PC-3 (cell line): ENCODE results near the gene CACNA1D. TPM values are rescaled to one million over a fixed set of nuclear protein-coding genes. Genes with fewer than 3 reads are reported as not detected.

Experiments used
- ATAC-seq: fragments of 200-7000 bp; cut with Tn5 transposase; 2 replicates; pipeline ENCODE4 v1.9.1; 2020; ENCODE audit warnings: mild to moderate bottlenecking, moderate library complexity
- BruUV-seq: library from RNA; stranded (reverse); fragments of 400-500 nt; replicated peaks from 2 replicates; lab custom pipeline; 2021; lab: Mats Ljungman, UMichigan
- CTCF ChIA-PET: fragments of 300-600 bp; sonication (Branson Sonifier 250); formaldehyde crosslinking; loops from one replicate; lab custom pipeline; 2022; ENCODE audit warnings: antibody characterized with exemption; lab: Charles Lee
- POLR2A ChIA-PET: fragments of 300-600 bp; sonication (Branson Sonifier 250); formaldehyde crosslinking; loops from one replicate; lab custom pipeline; 2022; ENCODE audit warnings: antibody characterized with exemption; ENCODE audit not compliant: unreplicated experiment; lab: Charles Lee
- DNase-seq: peaks from one replicate; pipeline ENCODE4 v3.0.0-alpha.2; 2015
- H2AFZ ChIP-seq: fragments of 300-600 bp; sonication (generic); 2 replicates; pipeline ENCODE4 v1.6.0; 2016; ENCODE audit warnings: antibody characterized with exemption, low read length
- H3F3A ChIP-seq: fragments of 300-600 bp; sonication (generic); one replicate; pipeline ENCODE4 v1.6.0; 2017; ENCODE audit warnings: antibody characterized with exemption, low read length, control low read depth, mild to moderate bottlenecking; ENCODE audit not compliant: unreplicated experiment
- H3K27ac ChIP-seq: fragments of 300-600 bp; sonication (generic); 2 replicates; pipeline ENCODE4 v1.5.1; 2016; ENCODE audit warnings: mild to moderate bottlenecking, low read length
- H3K27me3 ChIP-seq: fragments of 300-600 bp; sonication (generic); 2 replicates; pipeline ENCODE4 v1.6.1; 2016; ENCODE audit warnings: low read length, mixed read lengths
- H3K36me3 ChIP-seq: fragments of 300-600 bp; sonication (generic); 2 replicates; pipeline ENCODE4 v1.6.1; 2016; ENCODE audit warnings: low read depth, mixed run types, low read length, mixed read lengths
- H3K4me1 ChIP-seq: fragments of 300-600 bp; sonication (generic); 2 replicates; pipeline ENCODE4 v1.5.1; 2016; ENCODE audit warnings: low read length; ENCODE audit not compliant: insufficient read depth
- H3K4me2 ChIP-seq: fragments of 300-600 bp; sonication (generic); 2 replicates; pipeline ENCODE4 v1.6.0; 2016; ENCODE audit warnings: low read length
- H3K4me3 ChIP-seq: fragments of 300-600 bp; sonication (generic); 2 replicates; pipeline ENCODE4 v1.5.1; 2016; ENCODE audit warnings: mild to moderate bottlenecking, low read length, mixed read lengths
- H3K79me2 ChIP-seq: fragments of 300-600 bp; sonication (generic); 2 replicates; pipeline ENCODE4 v1.6.1; 2017; ENCODE audit warnings: low read length, mixed read lengths
- H3K9ac ChIP-seq: fragments of 300-600 bp; sonication (generic); 2 replicates; pipeline ENCODE4 v1.6.0; 2016; ENCODE audit warnings: mild to moderate bottlenecking, low read length
- H3K9me2 ChIP-seq: fragments of 300-600 bp; sonication (generic); replicated peaks from 2 replicates; pipeline ENCODE4 v1.6.1; 2016; ENCODE audit warnings: mixed run types, low read length, mixed read lengths
- H3K9me3 ChIP-seq: fragments of 300-600 bp; sonication (generic); 2 replicates; pipeline ENCODE4 v1.6.1; 2016; ENCODE audit warnings: low read length, mixed read lengths
- H4K20me1 ChIP-seq: fragments of 300-600 bp; sonication (generic); 2 replicates; pipeline ENCODE4 v1.6.1; 2016; ENCODE audit warnings: low read length, mixed read lengths
- EZH2 ChIP-seq: fragments of 300-600 bp; sonication (generic); IDR thresholded peaks from one replicate; pipeline ENCODE4 v1.6.1; 2017; ENCODE audit warnings: antibody characterized with exemption, mild to moderate bottlenecking, low read length; ENCODE audit not compliant: unreplicated experiment
- EZH2phosphoT487 ChIP-seq: fragments of 300-600 bp; sonication (generic); IDR thresholded peaks from 2 replicates; pipeline ENCODE4 v1.6.1; 2018; ENCODE audit warnings: mild to moderate bottlenecking, antibody characterized with exemption, low read length, borderline replicate concordance
- intact Hi-C: fragments of 100-400 bp; cut with micrococcal nuclease; formaldehyde crosslinking; loops from 2 replicates; pipeline ENCODE4 v1.9.0; 2023
- total RNA-seq: library from RNA; depleted of rRNA; stranded (reverse); fragments of >200 nt; gene quantifications from 2 replicates; pipeline ENCODE4 v1.2.3, GENCODE V29; 2014
- TF ChIP-seq, protein P1 (sequence below): fragments of 300-600 bp; sonication (generic); conservative IDR thresholded peaks from 2 replicates; pipeline ENCODE4 v1.5.1; 2017; ENCODE audit warnings: antibody characterized with exemption, low read depth, mild to moderate bottlenecking, low read length

The CACNA1D gene
- total RNA-seq, 1 experiment from 2014 or later = not detected

DNA sequence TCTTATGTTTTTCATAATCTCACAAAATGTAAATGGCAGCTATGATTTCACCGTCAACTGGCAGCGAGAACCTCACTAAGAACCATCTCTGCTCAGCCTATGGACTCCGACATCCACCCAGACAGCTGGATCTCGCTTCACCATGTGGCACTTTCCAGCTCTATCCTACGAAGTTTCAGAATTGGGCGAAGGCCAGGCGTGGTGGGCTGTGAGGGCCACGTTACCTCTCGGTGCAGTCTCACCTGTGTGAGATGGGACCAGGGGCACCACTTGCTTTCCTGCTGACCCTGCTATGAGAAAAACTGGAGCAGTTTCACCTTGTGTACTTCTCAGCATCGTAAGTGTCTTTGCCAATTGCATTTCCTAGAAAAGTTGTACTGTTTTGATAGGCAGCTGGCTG is 319.5 kb downstream of the CACNA1D start:
- Histone ChIP-seq H3K4me3 (no peak overlapping the region), H3K4me1 (no peaks in the 10 kb centered on the region), H3F3A (no peaks in the 10 kb centered on the region), H3K9me3 (no peaks in the 10 kb centered on the region), H3K9me2 (no peaks in the 10 kb centered on the region), H3K9ac (no peak overlapping the region), H4K20me1 (no peaks in the 10 kb centered on the region), H2AFZ (no peak overlapping the region), H3K4me2 (no peak overlapping the region), H3K27me3 (peaks cover 34% of the 10 kb centered on the region), H3K36me3 (no peaks in the 10 kb centered on the region), H3K79me2 (no peaks in the 10 kb centered on the region), H3K27ac (no peak overlapping the region)
- TF ChIP-seq, protein P1, sequence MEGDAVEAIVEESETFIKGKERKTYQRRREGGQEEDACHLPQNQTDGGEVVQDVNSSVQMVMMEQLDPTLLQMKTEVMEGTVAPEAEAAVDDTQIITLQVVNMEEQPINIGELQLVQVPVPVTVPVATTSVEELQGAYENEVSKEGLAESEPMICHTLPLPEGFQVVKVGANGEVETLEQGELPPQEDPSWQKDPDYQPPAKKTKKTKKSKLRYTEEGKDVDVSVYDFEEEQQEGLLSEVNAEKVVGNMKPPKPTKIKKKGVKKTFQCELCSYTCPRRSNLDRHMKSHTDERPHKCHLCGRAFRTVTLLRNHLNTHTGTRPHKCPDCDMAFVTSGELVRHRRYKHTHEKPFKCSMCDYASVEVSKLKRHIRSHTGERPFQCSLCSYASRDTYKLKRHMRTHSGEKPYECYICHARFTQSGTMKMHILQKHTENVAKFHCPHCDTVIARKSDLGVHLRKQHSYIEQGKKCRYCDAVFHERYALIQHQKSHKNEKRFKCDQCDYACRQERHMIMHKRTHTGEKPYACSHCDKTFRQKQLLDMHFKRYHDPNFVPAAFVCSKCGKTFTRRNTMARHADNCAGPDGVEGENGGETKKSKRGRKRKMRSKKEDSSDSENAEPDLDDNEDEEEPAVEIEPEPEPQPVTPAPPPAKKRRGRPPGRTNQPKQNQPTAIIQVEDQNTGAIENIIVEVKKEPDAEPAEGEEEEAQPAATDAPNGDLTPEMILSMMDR = no peak
- TF ChIP-seq EZH2phosphoT487 (no peak), EZH2 (no peak)
- no TSS peak for BruUV-seq
- ChIA-PET CTCF (no interaction called here), POLR2A (no interaction called here)
- ATAC-seq (no peak), DNase-seq (no peak)
- intact Hi-C loops = no loop called here

DNA sequence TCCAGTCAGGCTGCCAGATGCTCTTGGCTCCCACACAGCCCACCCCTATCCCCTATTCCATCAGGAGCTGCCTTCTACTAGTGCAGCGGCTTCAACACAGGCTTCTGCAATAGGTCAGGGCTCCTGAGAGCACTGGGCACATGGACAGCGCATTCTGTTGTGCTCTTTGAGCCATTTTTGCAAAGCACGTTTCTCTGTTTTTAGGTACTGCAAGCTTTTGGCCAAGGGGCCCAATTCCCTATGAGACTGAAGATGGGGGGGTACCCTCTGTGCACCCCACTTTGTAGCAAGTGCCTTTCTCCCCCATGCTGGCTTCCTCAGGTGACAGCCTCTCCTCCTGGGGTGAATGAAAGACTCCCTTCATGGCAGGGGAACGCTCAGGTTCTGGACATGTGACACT is 320.7 kb downstream of the CACNA1D start:
- intact Hi-C loops = no loop called here
- BruUV-seq = no TSS peak

DNA sequence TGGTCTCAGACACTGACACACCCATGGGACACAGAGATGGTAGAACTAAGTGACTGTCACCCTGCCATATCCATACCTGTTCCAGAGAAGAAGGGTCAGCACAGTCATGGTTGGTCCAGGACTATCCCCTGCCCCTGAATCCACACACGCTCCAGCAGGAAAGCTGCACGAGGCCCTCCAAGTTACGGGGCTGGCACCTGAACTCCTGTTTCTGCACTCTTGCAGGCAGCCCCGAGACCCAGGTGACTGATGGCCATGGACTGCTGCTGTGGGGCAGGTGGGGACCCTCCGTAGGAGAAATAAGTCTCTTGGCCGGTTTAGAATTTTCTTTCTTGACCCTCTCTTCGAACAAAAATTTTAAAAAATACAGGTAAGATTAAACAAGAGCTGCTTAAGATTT is 321.2 kb downstream of the CACNA1D start:
- H3K27me3 ChIP-seq = peaks cover 19% of the 10 kb centered on the region
- ATAC-seq (no peak), DNase-seq (no peak)
- TF ChIP-seq EZH2 (no peak), EZH2phosphoT487 (no peak)
- TF ChIP-seq, protein P1 = no peak
- POLR2A ChIA-PET = no interaction called here
- no peaks in the 10 kb centered on the region for H3K79me2 ChIP-seq
- no TSS peak for BruUV-seq
- no peak overlapping the region for H3K27ac ChIP-seq
- no peak overlapping the region for H2AFZ ChIP-seq
- intact Hi-C loops = no loop called here
- no peak overlapping the region for H3K4me2 ChIP-seq
- H3K9me3 ChIP-seq = no peaks in the 10 kb centered on the region
- CTCF ChIA-PET = no interaction called here
- H4K20me1 ChIP-seq = no peaks in the 10 kb centered on the region
- no peaks in the 10 kb centered on the region for H3K9me2 ChIP-seq
- no peaks in the 10 kb centered on the region for H3K4me1 ChIP-seq
- H3K9ac ChIP-seq = no peak overlapping the region
- H3K4me3 ChIP-seq = no peak overlapping the region
- H3F3A ChIP-seq = no peaks in the 10 kb centered on the region
- H3K36me3 ChIP-seq = no peaks in the 10 kb centered on the region

More for the DNA sequence above, 320.7 kb downstream of the CACNA1D start:
- DNase-seq = no peak
- no peaks in the 10 kb centered on the region for H3K79me2 ChIP-seq
- H3K9me2 ChIP-seq = no peaks in the 10 kb centered on the region
- H3K4me1 ChIP-seq = no peaks in the 10 kb centered on the region
- no peak for ATAC-seq
- H3F3A ChIP-seq = no peaks in the 10 kb centered on the region
- no peaks in the 10 kb centered on the region for H3K36me3 ChIP-seq
- H3K9ac ChIP-seq = no peak overlapping the region
- H3K4me2 ChIP-seq = no peak overlapping the region
- TF ChIP-seq EZH2 (no peak), EZH2phosphoT487 (no peak)
- TF ChIP-seq, protein P1 = no peak
- H3K9me3 ChIP-seq = no peaks in the 10 kb centered on the region
- H3K4me3 ChIP-seq = no peak overlapping the region
- ChIA-PET POLR2A (no interaction called here), CTCF (no interaction called here)
- peaks cover 22% of the 10 kb centered on the region for H3K27me3 ChIP-seq
- no peak overlapping the region for H2AFZ ChIP-seq
- H4K20me1 ChIP-seq = no peaks in the 10 kb centered on the region
- no peak overlapping the region for H3K27ac ChIP-seq
